K562 (cell line): ENCODE data around the gene CERS2. TPM values are rescaled to one million over a fixed set of nuclear protein-coding genes. Genes with fewer than 3 reads are reported as not detected.

Experiments
- COPS2 ChIP-seq: fragments of 450-650 bp; conservative IDR thresholded peaks from 2 replicates; pipeline ENCODE4 v1.6.1; 2016; ENCODE audit warnings: mild to moderate bottlenecking, moderate library complexity
- FOXM1 ChIP-seq, 2 experiments: fragments of 450-650 bp in 1 of 2; sonication (generic) in 1 of 2; formaldehyde crosslinking in 1 of 2; IDR thresholded peaks; 2 replicates each; pipeline versions ENCODE4 v1.6.1 to v1.9.0; 2017 to 2022; ENCODE audit warnings: low read depth in 2 of 2, mild to moderate bottlenecking in 2 of 2, missing genetic modification reagents in 1 of 2, moderate library complexity in 1 of 2
- GATA2 ChIP-seq: sonication (generic); formaldehyde crosslinking; IDR thresholded peaks from 2 replicates; pipeline ENCODE4 v1.4.0; 2020; ENCODE audit warnings: mild to moderate bottlenecking, missing genetic modification reagents
- HDAC8 ChIP-seq: fragments of 450-650 bp; IDR thresholded peaks from 2 replicates; pipeline ENCODE4 v1.6.1; 2016; ENCODE audit warnings: mild to moderate bottlenecking, missing genetic modification characterization, moderate library complexity, missing compliant biosample characterization
- HMBOX1 ChIP-seq: sonication (generic); IDR thresholded peaks from 2 replicates; pipeline ENCODE4 v1.6.1; 2016
- PCBP1 ChIP-seq: fragments of 200-400 bp; formaldehyde crosslinking; IDR thresholded peaks from 2 replicates; pipeline ENCODE4 v1.6.1; 2018; ENCODE audit warnings: mild to moderate bottlenecking, low read depth, low read length; ENCODE audit not compliant: poor library complexity, severe bottlenecking
- SMARCA4 ChIP-seq: fragments of 450-650 bp; IDR thresholded peaks from 2 replicates; pipeline ENCODE4 v1.6.1; 2016
- SRSF3 ChIP-seq: fragments of 200-400 bp; formaldehyde crosslinking; IDR thresholded peaks from 2 replicates; pipeline ENCODE4 v1.6.1; 2016; ENCODE audit warnings: mild to moderate bottlenecking, low read length, moderate library complexity; ENCODE audit not compliant: insufficient read depth
- USF2 ChIP-seq: sonication (generic); formaldehyde crosslinking; IDR thresholded peaks from 2 replicates; pipeline ENCODE4 v1.5.0; 2020; ENCODE audit warnings: missing genetic modification reagents
- ZNF644 ChIP-seq: fragments of 200-800 bp; sonication (Bioruptor generic); IDR thresholded peaks from 2 replicates; pipeline ENCODE4 v1.6.1; 2016; ENCODE audit warnings: low read depth, missing genetic modification characterization, missing compliant biosample characterization
- ZNF707 ChIP-seq: fragments of 250-450 bp; sonication (Bioruptor Pico); conservative IDR thresholded peaks from 2 replicates; pipeline ENCODE4 v1.8.0; 2022; ENCODE audit warnings: inconsistent platforms, mild to moderate bottlenecking, moderate library complexity
- ZNF717 ChIP-seq: fragments of 250-450 bp; sonication (Bioruptor Pico); IDR thresholded peaks from 2 replicates; pipeline ENCODE4 v1.5.0; 2021
- polyA plus RNA-seq, 8 experiments: library from polyadenylated mRNA; depleted of rRNA in 4 of 8; stranded (reverse) in 5 of 8; unstranded in 3 of 8; fragments of >200 nt; fragmentation: Nextera tagmentation in 2 of 8; fragmentation: Illumina TruSeq in 1 of 8; extraction: Ambion mirVana in 2 of 8; extraction: Trizol in 1 of 8; gene quantifications; 2 replicates each; pipeline versions ENCODE4 v1.2.1 to v1.2.3, GENCODE V29; 2011 to 2014; ENCODE audit warnings: inconsistent platforms in 1 of 8, missing spikeins in 1 of 8
- total RNA-seq, 7 experiments: library from RNA; depleted of rRNA in 6 of 7; stranded (reverse); fragments of >200 nt in 6 of 7; fragmentation: Illumina TruSeq in 2 of 7; extraction: Trizol in 2 of 7; gene quantifications; 2 replicates each; pipeline versions ENCODE4 v1.2.1 to v1.2.3, GENCODE V29; 2011 to 2021; ENCODE audit warnings: low replicate concordance in 1 of 7
- TF ChIP-seq, protein P1 (sequence below): fragments of 450-650 bp; IDR thresholded peaks from 2 replicates; pipeline ENCODE4 v1.6.1; 2016; ENCODE audit warnings: mild to moderate bottlenecking, moderate library complexity

The CERS2 gene
- total and polyA plus RNA-seq, 9 of the 15 experiments (the other 6 are each of a cell fraction or from before 2014, with no cell fraction given): 23.4 to 295 (median 132) TPM

DNA sequence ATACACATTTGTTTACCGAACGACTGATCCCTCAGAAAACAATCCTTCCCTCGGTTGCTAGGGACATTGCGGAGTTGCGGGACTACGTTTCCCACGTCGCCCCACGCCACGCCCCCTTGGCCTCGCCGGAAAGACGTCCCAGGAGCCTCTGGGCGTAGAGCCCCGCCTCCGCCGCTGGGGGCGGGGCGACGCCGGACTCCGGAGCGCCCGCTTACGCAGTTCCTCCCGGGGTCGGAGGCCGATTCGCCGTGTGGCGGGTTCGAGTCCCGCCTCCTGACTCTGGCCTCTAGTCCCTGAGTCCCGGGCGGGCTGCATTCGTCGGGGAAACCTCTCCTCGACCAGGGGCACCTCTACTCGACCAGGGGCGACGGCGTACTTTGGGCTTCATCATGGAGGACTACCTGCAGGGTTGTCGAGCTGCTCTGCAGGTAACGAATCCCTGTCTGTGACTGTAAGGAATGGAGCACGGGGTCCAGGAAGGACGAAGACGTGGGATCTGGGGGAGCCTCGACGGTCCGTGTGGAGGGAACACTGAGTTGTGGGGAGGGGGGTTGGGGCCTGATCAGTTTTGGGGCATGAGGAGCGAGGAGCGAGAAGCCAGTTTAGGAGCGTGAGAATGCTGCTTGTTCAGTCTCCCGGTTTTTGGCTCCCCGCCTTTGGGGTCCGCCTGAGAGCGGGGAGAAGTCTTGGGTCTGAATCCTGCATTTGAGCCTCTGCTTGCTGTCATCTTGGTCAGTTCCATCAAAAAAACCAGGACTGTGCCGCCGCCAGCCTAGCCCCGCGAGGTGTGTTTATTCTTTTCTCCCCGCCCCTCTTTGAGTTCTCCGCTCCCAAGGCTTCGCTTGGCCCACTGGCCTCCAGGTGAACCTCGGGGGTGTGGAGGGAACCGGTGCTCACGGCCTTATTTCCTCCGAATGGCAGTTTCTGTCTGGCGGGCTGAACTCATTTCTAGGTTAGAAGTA, 33.9 kb upstream of the CERS2 start, which contains the start of gene PRUNE1 (continued):
- TF ChIP-seq SRSF3 (no peak), GATA2 (no peak), ZNF707 (CRISPR knock-in tag) (no peak), FOXM1 (IDR thresholded peaks at IDR 0.05; ENCODE audit: low read depth) (no peak), FOXM1 (CRISPR knock-in tag; IDR thresholded peaks at IDR 0.05; ENCODE audit: low read depth) (no peak), ZNF717 (no peak), HMBOX1 (no peak), ZNF644 (no peak), USF2 (no peak), PCBP1 (no peak), HDAC8 (tag) (no peak), COPS2 (no peak), SMARCA4 (no peak)
- TF ChIP-seq, protein P1, sequence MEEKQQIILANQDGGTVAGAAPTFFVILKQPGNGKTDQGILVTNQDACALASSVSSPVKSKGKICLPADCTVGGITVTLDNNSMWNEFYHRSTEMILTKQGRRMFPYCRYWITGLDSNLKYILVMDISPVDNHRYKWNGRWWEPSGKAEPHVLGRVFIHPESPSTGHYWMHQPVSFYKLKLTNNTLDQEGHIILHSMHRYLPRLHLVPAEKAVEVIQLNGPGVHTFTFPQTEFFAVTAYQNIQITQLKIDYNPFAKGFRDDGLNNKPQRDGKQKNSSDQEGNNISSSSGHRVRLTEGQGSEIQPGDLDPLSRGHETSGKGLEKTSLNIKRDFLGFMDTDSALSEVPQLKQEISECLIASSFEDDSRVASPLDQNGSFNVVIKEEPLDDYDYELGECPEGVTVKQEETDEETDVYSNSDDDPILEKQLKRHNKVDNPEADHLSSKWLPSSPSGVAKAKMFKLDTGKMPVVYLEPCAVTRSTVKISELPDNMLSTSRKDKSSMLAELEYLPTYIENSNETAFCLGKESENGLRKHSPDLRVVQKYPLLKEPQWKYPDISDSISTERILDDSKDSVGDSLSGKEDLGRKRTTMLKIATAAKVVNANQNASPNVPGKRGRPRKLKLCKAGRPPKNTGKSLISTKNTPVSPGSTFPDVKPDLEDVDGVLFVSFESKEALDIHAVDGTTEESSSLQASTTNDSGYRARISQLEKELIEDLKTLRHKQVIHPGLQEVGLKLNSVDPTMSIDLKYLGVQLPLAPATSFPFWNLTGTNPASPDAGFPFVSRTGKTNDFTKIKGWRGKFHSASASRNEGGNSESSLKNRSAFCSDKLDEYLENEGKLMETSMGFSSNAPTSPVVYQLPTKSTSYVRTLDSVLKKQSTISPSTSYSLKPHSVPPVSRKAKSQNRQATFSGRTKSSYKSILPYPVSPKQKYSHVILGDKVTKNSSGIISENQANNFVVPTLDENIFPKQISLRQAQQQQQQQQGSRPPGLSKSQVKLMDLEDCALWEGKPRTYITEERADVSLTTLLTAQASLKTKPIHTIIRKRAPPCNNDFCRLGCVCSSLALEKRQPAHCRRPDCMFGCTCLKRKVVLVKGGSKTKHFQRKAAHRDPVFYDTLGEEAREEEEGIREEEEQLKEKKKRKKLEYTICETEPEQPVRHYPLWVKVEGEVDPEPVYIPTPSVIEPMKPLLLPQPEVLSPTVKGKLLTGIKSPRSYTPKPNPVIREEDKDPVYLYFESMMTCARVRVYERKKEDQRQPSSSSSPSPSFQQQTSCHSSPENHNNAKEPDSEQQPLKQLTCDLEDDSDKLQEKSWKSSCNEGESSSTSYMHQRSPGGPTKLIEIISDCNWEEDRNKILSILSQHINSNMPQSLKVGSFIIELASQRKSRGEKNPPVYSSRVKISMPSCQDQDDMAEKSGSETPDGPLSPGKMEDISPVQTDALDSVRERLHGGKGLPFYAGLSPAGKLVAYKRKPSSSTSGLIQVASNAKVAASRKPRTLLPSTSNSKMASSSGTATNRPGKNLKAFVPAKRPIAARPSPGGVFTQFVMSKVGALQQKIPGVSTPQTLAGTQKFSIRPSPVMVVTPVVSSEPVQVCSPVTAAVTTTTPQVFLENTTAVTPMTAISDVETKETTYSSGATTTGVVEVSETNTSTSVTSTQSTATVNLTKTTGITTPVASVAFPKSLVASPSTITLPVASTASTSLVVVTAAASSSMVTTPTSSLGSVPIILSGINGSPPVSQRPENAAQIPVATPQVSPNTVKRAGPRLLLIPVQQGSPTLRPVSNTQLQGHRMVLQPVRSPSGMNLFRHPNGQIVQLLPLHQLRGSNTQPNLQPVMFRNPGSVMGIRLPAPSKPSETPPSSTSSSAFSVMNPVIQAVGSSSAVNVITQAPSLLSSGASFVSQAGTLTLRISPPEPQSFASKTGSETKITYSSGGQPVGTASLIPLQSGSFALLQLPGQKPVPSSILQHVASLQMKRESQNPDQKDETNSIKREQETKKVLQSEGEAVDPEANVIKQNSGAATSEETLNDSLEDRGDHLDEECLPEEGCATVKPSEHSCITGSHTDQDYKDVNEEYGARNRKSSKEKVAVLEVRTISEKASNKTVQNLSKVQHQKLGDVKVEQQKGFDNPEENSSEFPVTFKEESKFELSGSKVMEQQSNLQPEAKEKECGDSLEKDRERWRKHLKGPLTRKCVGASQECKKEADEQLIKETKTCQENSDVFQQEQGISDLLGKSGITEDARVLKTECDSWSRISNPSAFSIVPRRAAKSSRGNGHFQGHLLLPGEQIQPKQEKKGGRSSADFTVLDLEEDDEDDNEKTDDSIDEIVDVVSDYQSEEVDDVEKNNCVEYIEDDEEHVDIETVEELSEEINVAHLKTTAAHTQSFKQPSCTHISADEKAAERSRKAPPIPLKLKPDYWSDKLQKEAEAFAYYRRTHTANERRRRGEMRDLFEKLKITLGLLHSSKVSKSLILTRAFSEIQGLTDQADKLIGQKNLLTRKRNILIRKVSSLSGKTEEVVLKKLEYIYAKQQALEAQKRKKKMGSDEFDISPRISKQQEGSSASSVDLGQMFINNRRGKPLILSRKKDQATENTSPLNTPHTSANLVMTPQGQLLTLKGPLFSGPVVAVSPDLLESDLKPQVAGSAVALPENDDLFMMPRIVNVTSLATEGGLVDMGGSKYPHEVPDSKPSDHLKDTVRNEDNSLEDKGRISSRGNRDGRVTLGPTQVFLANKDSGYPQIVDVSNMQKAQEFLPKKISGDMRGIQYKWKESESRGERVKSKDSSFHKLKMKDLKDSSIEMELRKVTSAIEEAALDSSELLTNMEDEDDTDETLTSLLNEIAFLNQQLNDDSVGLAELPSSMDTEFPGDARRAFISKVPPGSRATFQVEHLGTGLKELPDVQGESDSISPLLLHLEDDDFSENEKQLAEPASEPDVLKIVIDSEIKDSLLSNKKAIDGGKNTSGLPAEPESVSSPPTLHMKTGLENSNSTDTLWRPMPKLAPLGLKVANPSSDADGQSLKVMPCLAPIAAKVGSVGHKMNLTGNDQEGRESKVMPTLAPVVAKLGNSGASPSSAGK: peak; percentile 77
